Middle frontal gyrus (tissue), 1 donor: Measurements from ENCODE around the gene ARHGAP28.
"Not testable (repeated sequence)": the region's sequence is repeated elsewhere in the genome, so short reads cannot be mapped to it uniquely, and the experiment has no call there.

Source experiments
- DNase-seq: peaks from one replicate; pipeline ENCODE4 v3.0.0-alpha.2; 2015; ENCODE audit warnings: low spot score; ENCODE audit errors: extremely low spot score

Gene ARHGAP28

DNA sequence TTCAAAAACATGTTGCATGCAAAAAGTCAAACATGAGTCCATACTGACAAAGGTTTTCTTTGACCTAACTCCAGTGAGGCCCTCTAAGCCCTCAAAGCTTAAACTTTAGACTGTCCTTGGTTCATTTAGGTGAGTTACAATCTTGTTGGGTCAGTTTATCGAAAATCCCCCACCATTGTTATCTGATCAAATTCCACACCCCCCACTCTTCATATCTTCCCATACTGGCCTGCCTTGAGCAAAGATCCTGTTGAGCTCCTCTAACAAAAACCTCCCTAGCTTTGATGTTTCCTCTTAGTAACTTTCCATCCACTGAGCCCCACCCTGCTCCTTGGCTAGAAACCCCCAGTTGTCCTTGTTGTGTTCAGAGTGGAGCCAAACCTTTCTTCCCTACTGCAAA lies 193.7 kb downstream of the ARHGAP28 start:
- DNase-seq = no peak

DNA sequence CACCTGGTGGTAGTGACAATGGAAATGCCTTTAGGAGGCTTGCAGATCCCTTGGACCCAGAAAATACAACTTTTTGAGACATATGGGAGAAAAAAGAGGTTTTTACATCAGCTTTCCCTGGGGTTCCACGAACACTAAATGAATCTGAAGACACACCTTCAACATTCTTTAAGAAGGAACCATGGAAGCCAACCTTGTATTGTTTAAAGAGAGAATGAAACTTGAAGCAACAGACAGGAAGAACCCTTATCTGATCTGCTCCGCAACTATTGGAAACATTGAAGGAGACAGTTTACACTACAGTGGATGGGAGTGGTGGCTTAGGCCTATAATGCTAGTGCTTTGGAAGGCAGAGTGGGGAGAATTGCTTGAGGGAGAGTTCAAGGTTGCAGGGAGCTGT lies 197.6 kb downstream of the ARHGAP28 start:
- no peak for DNase-seq

DNA sequence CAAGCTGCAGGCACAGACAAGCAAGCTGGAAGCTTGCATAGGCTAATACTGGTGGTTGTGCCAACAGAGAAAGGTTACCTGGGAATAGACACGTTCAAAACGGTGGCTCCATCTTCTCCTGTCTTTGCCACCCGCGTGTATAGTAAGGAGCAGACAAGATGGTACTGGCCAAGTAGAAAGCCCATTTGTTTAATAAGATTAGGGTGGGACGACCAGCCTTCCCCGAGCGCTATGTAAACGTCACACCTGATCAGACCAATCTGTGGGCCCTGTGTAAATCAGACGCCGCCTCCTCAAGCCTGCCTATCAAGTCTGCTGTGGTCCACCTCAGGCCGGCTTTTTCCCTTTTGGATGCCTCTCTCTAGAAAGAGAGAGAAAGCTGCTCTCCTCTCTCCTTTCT lies 198.8 kb downstream of the ARHGAP28 start:
- DNase-seq = no peak

DNA sequence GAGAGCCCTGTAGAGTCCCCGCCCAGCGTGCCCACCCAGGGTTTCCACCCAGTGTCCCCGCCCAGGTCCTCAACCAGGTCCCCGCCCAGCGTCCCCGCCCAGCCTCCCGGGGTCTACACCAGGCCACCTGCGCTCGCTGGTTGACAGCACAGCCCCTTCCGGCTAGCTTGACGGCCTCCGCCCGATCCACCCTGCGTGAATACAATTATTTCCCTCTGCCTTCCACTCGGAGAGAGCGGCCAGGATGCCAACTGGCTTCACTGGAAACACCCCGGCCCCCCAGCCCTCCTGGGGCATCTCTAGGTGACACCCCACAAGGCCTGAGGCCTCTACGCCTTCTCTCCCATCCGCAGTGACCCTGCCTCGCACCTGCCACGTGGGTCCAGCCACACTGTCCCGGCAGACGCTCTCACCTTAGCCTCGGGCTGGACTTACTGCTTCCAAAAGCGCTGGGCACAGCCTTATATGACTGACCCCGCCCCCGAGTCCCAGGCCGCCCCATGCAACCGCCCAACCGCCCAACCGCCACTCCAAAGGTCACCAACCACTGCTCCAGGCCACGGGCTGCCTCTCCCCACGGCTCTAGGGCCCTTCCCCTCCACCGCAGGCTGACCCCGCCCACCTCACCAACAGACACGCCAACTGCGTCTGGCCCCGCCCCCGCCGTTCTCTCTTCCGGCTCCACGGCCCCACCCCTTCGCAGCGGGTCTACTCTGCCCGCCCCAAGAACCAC lies 200.0 kb downstream of the ARHGAP28 start:
- DNase-seq = no peak

DNA sequence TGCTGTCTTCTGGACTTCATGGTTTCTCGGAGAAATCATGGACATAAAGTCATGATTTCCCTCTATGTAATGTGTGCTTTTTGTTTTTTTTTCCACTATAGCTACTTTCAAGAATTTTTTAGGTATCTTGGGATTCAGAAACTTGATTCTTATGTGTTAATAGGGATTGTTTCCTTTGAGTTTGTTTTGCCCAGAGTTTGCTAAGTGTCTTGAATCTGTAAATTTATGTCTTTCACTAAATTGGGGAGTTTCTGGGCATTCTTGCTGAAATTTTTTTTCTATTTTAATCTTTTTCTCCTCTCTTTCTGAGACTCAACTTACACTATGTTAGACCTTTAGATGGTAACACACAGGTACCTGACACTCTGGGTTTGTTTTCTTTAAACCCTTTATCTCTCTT lies 205.3 kb downstream of the ARHGAP28 start:
- no peak for DNase-seq

DNA sequence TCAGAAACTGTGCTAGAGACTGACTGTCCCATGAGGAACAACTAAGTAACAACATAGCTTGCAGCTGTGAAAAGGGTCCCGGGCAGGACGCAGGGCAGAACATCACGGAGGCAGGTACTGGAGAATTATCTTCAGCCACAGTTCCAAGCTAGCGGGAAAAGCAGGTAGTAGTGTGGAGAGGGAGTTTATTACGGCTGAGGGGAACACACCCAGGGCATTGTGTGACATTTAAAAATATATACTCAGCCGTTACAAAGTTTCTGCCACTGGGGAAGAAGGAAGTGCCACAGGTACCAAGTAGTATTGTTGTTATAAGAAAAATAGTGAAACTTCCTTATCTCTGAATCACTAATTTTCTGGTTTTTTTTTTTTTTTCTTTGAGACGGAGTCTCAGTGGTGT lies 208.5 kb downstream of the ARHGAP28 start:
- DNase-seq = no peak

DNA sequence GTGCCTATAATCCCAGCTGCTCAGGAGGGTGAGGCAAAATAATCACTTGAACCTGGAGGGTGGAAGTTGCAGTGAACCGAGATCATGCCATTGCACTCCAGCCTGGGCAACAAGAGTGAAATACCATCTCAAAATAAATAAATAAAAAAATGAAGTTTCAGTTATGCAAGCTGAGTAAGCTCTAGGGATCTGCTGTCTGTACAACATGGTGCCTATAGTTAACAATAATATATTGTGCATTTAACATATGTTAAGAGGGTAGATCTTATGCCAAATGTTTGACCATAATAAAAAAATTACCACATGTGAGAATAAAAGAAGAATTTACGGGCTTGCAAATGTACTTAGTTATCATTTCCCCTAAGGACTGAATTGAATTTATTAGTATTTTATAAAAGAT lies 208.9 kb downstream of the ARHGAP28 start:
- DNase-seq = not testable (repeated sequence)

DNA sequence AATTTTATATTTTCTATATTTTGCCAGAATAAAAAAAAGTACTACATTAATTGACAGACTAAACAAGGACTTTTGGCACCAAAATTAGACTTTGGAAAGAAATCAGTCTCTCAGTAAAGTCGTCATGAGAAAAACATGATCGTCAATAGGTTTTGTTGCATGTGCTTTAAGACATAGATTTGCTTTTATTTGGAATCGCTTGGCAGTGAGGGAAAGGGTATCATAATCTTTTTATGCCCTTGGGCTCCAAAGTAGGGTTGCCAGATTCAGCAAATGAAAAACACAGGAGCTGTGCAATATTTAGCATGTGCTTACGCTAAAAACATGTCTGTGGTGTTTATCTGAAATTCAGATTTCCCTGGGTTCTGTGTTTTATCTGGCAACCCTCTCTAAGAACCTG lies 210.5 kb downstream of the ARHGAP28 start:
- DNase-seq = no peak

DNA sequence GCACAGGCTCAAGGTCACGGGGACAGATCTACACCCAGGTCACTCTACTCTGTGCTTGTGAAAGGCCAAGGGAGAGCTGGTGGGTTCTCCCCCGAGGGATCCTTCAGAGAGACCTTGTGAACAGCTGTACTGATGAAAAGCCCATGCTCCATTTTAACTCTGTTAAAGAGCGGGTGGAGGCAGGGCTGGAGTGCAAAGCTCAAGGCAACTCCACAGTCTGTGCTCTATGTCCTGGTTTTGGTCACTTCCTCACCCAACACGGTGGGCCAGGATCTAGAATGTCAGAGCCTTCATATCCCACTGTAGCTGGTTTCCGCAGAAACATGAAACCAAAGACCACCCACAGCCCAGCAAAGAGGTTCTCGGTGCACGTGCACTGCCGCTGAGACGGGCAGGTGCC lies 210.9 kb downstream of the ARHGAP28 start:
- no peak for DNase-seq

DNA sequence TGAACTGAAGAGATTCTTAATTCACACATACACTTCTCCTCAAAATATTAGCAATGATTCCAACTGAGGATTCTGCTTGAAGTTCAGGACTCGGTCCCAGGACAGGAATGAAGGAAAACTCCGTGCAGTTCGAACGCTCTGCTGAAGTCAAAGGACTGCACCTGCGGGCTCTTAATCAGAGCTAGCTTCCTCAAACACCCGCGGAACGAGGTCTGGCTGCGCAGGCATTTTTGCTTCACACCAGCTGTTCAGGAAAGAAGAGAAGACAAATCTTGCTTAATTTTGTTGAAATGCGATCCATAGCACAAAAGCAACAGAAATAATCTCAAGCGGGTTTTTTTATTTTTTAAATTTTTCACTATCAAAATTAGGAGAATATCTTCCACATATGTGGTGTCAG lies 212.5 kb downstream of the ARHGAP28 start:
- no peak for DNase-seq

DNA sequence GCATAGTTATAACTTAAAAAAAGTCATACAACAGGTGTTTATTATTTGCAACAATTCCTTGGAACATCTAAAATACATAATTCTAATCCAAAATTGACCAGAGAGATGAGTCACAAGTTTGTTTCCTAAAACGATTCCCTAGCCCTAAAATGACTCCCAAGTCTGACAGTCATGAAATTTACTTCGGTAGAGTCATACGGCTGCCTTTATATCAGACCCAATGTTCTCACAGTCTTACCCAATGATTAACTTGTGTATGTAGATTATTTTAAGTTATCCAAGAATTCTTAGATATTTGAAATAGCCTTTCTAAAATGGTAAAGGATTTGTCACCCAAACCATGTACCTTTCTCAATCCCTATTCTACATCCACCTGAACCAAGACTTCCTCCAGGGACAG lies 213.2 kb downstream of the ARHGAP28 start:
- no peak for DNase-seq

DNA sequence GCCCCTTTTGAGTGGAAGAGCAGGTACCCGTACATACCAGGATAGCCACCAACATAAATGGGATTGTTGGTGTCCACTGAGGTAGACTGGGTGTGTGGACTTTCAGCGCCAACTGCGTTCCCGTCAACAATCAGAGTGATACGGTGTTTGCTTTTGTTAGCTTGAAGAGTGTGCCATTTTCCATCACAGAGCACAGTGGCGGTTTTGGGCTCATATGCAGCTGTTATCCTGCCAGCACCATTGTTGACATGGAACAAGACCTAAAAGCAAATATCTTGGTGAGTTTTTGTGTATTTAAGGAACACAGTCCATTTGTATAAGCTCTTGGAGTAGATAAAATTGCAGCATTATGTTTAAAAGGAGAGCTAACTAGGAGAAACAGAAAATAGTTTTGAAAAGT lies 213.6 kb downstream of the ARHGAP28 start:
- DNase-seq = no peak

DNA sequence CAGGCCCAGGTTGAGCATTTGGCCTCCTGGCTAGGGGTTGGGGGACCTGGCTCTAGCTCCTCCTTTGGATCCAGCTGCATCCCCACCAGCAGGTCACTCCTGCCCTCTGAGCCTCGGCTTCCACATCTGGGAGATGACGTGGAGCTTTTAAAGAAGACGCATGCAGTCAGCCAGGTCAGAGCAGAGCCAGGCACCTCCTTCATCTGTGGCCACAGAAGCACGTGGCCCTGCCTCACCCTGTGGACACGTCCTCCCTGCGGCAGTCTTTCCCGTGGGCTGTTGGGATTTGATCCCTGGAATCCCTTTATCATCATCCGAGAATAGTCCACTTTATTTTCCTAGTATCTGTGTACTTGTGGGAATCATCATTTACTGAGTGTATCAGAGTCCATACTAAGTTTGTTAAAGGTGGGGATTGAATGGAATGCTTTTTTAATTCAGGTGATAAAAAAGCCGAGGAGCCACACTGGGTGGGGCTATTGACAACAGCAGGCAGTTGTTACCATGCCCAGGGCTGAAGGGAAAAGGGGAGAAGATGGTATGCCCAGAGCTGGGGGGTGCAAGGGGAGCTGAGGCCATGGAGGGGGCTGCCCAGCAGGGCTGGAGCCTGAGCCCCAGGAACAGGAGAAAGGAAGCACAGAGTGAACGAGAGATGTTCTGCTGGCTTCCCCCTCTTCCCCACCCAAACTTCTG lies 218.0 kb downstream of the ARHGAP28 start:
- no peak for DNase-seq

DNA sequence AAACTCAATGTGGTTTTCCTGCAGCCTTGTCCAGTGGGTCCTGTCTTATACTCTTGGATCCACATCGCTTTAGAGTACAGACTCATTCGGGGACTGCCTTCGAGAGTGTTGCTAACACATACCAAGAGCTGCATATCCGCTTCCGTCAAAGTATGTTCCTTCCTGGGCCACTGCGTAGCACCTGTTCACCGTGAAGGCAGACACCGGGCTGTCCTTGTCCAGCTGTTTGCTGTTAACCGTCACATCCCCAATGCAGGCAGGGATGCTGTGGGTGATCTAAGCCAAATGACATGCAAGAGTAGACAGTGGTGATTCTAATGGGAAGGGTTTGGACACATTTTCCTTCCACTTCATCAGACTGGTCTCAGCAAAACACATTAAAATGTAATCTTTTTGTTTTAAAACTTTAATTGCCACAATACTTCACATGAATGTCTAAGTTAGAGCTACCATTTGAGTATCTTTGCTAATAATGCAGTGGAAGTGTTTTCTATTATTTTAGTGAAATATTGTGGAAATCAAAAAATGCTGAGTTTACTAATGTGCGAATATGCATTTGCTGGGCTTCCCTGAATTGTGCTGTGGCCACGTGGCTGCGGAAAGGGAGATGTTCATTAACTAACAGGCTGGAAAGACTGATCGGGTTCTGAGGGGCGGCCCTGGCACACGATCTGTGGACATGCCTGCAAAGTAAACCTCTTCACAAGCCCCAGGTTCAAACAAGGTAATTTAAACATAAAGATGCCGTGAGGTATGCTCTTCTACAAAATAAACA lies 219.0 kb downstream of the ARHGAP28 start:
- DNase-seq = no peak

DNA sequence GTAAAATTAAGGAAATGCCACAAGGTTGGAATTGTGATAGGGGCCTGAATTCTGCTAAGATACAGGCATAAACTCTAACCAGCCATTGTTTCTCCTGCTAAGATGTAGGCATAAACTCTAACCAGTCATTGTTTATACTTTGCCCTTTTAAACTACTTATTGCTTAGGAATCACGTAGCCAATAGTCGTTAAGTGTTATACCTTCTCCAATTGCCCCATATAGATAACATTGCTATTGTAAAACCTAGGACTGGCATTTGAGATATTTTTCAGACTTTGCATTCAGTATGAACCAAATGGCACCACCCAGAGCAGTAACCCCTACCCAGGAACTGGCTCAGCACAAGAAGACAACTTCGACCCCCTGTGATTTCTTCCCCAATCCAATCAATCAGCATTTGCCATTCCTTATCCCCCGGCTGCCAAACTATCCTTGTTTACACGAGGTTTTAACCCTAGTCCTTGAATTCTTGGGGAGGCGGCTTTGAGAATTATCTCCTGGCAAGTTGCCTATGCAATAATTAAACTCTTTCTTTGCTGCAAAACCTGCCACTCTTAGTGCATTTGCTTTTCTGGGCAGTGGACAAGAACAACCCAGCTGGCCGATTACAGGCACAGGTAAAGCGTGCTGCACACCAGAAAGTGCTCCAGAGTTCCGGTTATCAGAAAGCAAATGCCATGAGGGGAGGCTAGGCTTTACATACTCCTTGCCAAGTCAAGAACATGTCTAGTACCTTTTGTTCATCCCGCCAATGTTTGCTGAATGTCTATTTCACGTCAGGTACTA lies 220.5 kb downstream of the ARHGAP28 start:
- DNase-seq = no peak

DNA sequence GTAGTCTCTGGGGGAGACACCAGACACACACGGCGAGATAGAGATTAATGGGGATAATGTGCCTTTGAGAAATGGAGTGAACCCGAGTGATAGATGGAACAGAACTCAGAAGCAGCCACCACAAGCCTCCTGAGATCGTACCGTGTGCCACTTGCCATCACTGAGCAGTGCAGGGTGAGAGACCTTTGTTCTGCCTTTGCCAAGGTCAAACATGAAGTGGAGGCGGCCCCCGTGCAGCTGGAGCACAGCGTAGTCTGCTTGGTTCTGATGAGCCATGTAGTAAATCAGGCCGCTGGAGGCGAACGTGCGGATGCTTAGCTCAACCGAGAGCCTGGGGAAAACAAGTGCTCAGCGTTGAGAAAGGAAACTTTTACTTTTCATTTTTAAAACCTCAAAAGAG lies 221.1 kb downstream of the ARHGAP28 start:
- DNase-seq = no peak

DNA sequence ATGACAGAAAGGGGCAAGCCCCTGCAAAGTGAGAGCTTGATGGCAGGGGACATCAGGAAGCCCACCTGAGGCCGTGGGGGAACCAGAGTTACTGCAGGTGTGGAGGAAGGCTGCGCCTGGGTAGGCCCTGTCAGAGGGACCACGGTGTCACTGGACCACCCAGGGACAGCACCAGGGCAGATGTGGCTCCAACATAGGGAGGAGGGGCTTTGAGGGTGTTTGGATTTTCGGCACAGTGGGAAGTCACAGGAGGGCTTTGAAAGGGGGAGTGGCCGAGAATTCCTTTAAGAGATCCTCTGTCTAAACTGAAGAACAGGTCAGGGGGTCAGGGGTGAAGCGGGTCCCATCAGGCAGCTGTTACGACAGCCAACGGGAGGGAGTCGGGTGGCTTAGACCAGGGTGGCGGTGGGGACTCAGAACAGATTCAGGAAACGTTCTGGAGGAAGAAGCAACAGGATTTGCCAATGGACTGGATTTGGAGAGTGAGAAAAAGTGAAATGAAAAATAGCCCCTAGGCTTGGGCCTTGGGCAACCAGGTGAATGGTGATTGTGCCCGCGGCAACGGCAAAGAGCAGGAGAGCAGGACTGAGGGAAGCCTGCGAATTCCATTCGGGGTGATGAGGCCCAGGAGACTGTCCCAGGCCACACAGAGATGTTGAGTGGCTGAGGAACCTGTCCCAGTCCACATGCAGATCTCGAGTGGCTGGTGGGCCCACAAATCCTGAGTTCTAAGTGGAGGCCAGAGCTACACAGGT lies 222.0 kb downstream of the ARHGAP28 start:
- no peak for DNase-seq

DNA sequence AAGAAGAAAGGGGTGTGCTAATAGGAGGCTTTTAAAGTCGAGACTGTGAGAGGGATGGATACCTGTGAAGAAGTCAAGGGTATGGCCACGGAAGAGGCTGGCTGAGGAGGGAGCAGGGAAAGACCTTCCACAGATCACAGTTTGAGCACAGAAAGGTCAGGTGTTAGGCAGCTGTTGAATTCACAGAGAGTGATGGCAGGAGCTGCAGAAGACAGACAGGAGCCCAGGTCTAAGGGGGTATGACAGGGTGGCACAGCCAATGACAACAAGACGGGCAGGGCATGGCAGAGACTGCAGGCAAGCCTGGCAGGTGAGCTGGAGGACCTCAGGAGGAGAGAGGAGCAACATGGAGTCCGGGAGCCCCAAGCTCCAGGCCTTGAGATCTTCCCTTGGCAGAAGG lies 225.0 kb downstream of the ARHGAP28 start:
- DNase-seq = no peak

DNA sequence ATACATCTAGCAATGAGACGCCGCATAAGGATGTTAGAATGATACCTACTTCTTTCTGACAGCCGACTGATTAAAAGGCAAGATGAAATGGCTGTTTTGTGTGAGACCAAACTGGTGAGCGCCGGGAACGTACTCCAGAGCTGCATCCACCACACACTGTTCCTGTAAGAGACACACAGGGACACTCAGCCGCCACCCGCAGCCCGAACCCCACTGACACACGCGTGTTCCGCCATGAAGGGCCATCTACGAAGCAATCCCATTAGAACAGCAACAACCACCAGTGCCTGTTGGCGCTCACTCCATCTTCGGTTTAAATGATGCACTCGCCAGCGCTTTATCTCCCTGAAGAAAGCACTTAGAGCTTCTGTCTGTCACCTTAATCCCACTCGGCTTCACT lies 225.8 kb downstream of the ARHGAP28 start:
- no peak for DNase-seq

DNA sequence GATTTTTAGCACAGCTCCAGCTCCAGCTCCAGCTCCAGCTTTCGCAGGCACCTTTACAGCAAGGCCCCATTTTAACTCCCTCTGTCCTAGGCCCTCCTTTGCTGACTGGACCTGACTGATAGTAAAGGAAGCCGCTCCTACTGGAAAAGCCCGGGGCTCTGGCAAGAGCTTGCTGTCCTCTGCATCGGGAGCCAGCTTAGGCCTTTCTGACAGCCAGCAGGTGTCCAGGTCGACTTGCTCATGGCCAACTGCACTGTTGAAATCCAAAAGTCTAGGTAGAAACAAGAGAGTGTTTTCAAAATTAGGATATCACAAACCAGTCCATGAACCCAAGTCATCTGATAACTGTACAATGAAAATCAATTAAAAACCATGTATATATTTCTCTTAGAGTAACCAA lies 227.0 kb downstream of the ARHGAP28 start:
- DNase-seq = no peak

DNA sequence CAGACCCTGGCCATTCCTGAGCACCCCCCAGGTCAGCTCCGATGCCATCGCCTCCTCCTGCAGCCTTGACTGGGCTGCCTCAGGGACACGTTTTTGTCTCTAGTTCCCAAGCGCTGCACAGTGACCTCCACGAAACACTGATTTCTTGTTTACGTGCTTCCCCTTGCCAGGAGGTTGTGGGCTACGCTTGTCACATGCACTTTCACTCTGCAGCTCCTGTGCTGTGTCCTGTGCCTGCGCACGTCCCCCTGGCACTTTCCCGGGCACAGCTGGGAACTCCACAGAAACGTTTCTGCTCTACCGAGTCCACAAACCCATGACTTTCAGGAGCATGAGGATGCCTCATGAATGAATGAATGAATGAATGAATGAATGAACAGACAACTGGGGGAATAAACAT lies 227.5 kb downstream of the ARHGAP28 start:
- DNase-seq = no peak
